Lung (tissue), 12 donors: ENCODE results near the gene TNFRSF17. TPM values are rescaled to one million over a fixed set of nuclear protein-coding genes. Genes with fewer than 3 reads are reported as not detected.

Experiments used
- ATAC-seq: fragments of 200-7000 bp; cut with Tn5 transposase; one replicate; pipeline ENCODE4 v1.9.1; 2020; ENCODE audit warnings: moderate number of reproducible peaks; ENCODE audit not compliant: insufficient read depth, low FRiP score
- DNase-seq, 3 donors: peaks; one replicate each; pipeline ENCODE4 v3.0.0-alpha.2; 2013 to 2017
- H3K27ac ChIP-seq, 2 donors: one replicate each; pipeline ENCODE4 v1.5.1; 2013; ENCODE audit warnings: mild to moderate bottlenecking in 2 of 2, moderate library complexity in 2 of 2, control low read depth in 1 of 2, inconsistent platforms in 1 of 2, low read depth in 1 of 2, low read length in 1 of 2
- H3K27me3 ChIP-seq, 3 donors: one replicate each; pipeline ENCODE4 v1.5.1; 2013; ENCODE audit warnings: low read length in 2 of 3; ENCODE audit not compliant: control insufficient read depth in 3 of 3, insufficient read depth in 3 of 3
- H3K36me3 ChIP-seq, 4 donors: one replicate each; pipeline ENCODE4 v1.5.1; 2013; ENCODE audit warnings: low read length in 4 of 4, mild to moderate bottlenecking in 1 of 4, moderate library complexity in 1 of 4; ENCODE audit not compliant: control insufficient read depth in 4 of 4, insufficient read depth in 4 of 4
- H3K4me1 ChIP-seq, 5 donors: one replicate each; pipeline ENCODE4 v1.5.1; 2013; ENCODE audit warnings: low read length in 5 of 5, mild to moderate bottlenecking in 2 of 5, moderate library complexity in 1 of 5; ENCODE audit not compliant: control insufficient read depth in 5 of 5, insufficient read depth in 5 of 5
- H3K4me3 ChIP-seq: one replicate; pipeline ENCODE4 v1.5.1; 2013; ENCODE audit warnings: mild to moderate bottlenecking, control low read depth, moderate library complexity
- H3K9ac ChIP-seq, 2 donors: one replicate each; pipeline ENCODE4 v1.5.1; 2013; ENCODE audit warnings: low read length in 2 of 2, control low read depth in 1 of 2; ENCODE audit not compliant: insufficient read depth in 1 of 2
- H3K9me3 ChIP-seq, 4 donors: one replicate each; pipeline ENCODE4 v1.5.1; 2013; ENCODE audit warnings: low read length in 3 of 4, mild to moderate bottlenecking in 1 of 4, moderate library complexity in 1 of 4; ENCODE audit not compliant: control insufficient read depth in 4 of 4, insufficient read depth in 3 of 4
- WGBS, 2 donors: extraction: QIAGEN DNeasy Blood & Tissue Kit; methylation state at CpG; one replicate each; pipeline ENCODE4 v1.1.7; 2013; 5-methylcytosine and 5-hydroxymethylcytosine counted together
- polyA plus RNA-seq, 2 donors: library from polyadenylated mRNA; stranded (reverse); fragments of 200-250 nt; gene quantifications; one replicate each; pipeline ENCODE4 v1.2.1, GENCODE V29; 2013
- total RNA-seq, 2 donors: library from RNA; depleted of rRNA in 1 of 2; stranded (reverse); fragments of >200 nt in 1 of 2; gene quantifications; one replicate each; pipeline ENCODE4 v1.2.1, GENCODE V29; 2014 to 2021
- TF ChIP-seq, protein P1 (sequence below): IDR thresholded peaks from 2 replicates; pipeline ENCODE4 v1.5.1; 2012; ENCODE audit warnings: mild to moderate bottlenecking; ENCODE audit errors: control extremely low read depth, extremely low read depth
- donor health status: control.
- donor health status: control.
- donor health status: Bipolar disorder and iron deficiency.
- donor health status: healthy.
- donor health status: DM: yes; HTN: yes; CAD: no.

TNFRSF17 gene
- total and polyA plus RNA-seq, 4 donors = 0.30 to 3.2 (median 1.4) TPM

DNA sequence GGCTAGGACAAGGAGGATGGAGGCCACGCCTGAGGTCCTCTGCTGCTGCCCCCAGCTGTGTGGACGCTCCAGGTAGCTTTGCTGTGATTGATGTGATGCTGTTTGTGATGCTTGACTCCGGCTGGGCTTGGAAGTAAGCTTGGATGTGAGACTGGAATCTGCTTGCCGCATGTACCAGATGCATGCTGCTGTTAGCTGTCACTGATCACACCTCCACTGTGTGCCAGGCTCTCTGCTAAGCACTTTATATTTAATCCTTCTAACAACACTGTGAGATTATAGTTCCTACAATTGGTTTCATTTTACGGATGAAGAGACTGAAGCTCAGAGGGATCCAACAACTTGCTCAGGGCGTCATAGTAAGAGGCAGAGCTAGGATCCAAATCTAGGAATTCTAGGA lies 35.0 kb downstream of the TNFRSF17 start:
- peaks cover 0 to 7% (median 1%) of the 10 kb centered on the region in 4 donors for H3K36me3 ChIP-seq
- no peak overlapping the region for H3K9ac ChIP-seq
- TF ChIP-seq, protein P1, sequence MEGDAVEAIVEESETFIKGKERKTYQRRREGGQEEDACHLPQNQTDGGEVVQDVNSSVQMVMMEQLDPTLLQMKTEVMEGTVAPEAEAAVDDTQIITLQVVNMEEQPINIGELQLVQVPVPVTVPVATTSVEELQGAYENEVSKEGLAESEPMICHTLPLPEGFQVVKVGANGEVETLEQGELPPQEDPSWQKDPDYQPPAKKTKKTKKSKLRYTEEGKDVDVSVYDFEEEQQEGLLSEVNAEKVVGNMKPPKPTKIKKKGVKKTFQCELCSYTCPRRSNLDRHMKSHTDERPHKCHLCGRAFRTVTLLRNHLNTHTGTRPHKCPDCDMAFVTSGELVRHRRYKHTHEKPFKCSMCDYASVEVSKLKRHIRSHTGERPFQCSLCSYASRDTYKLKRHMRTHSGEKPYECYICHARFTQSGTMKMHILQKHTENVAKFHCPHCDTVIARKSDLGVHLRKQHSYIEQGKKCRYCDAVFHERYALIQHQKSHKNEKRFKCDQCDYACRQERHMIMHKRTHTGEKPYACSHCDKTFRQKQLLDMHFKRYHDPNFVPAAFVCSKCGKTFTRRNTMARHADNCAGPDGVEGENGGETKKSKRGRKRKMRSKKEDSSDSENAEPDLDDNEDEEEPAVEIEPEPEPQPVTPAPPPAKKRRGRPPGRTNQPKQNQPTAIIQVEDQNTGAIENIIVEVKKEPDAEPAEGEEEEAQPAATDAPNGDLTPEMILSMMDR = no peak
- WGBS, 2 donors = 92 to 98% methylated on average over 6 of the region's 6 CpGs
- H3K9me3 ChIP-seq = no peaks in the 10 kb centered on the region
- ATAC-seq (no peak), DNase-seq (no peak)
- peaks cover 0 to 5% (median 0%) of the 10 kb centered on the region in 5 donors for H3K4me1 ChIP-seq
- H3K27me3 ChIP-seq = no peaks in the 10 kb centered on the region
- H3K27ac ChIP-seq = no peak overlapping the region
- H3K4me3 ChIP-seq = no peak overlapping the region

- no peak overlapping the region for H3K4me3 ChIP-seq
- TF ChIP-seq, protein P1 = no peak
- H3K36me3 ChIP-seq = peaks cover 0 to 14% (median 1%) of the 10 kb centered on the region in 4 donors
- no peaks in the 10 kb centered on the region for H3K9me3 ChIP-seq
- DNase-seq (peak; percentile 20 to 72 (median 48)), ATAC-seq (no peak)
- H3K27me3 ChIP-seq = no peaks in the 10 kb centered on the region
- H3K4me1 ChIP-seq = peaks cover 0 to 5% (median 0%) of the 10 kb centered on the region in 5 donors
- 64 to 66% methylated on average over 11 of the region's 11 CpGs for WGBS, 2 donors
- H3K9ac ChIP-seq = no peak overlapping the region
- H3K27ac ChIP-seq = no peak overlapping the region
Measured at GRCh38 chr16:12002447-12003006, 37.5 kb downstream of the TNFRSF17 start.

DNA sequence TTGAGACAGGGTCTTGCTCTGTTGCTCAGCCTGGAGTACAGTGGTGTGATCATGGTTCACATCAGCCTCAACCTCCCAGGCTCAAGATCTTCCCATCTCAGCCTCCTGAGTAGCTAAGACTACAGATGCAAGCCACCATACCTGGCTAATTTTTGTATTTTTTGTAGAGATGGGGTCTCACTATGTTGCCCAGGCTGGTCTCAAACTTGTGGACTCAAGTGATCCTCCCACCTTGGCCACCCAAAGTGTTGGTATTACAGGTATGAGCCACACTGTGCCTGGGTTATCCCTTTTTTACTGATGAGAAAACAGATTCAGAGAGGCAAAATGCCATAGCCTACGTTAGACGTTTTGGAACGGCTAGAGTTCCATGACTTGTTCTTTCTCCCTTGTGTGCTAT lies 41.6 kb downstream of the TNFRSF17 start:
- no peak overlapping the region for H3K4me3 ChIP-seq
- H3K36me3 ChIP-seq = peaks cover 0 to 10% (median 1%) of the 10 kb centered on the region in 4 donors
- DNase-seq (no peak), ATAC-seq (no peak)
- H3K4me1 ChIP-seq = peaks cover 0 to 5% (median 0%) of the 10 kb centered on the region in 5 donors
- no peaks in the 10 kb centered on the region for H3K9me3 ChIP-seq
- 98 to 99% methylated on average over 3 of the region's 3 CpGs for WGBS, 2 donors
- no peak overlapping the region for H3K9ac ChIP-seq
- no peak overlapping the region for H3K27ac ChIP-seq
- TF ChIP-seq, protein P1 = no peak
- H3K27me3 ChIP-seq = no peaks in the 10 kb centered on the region

DNA sequence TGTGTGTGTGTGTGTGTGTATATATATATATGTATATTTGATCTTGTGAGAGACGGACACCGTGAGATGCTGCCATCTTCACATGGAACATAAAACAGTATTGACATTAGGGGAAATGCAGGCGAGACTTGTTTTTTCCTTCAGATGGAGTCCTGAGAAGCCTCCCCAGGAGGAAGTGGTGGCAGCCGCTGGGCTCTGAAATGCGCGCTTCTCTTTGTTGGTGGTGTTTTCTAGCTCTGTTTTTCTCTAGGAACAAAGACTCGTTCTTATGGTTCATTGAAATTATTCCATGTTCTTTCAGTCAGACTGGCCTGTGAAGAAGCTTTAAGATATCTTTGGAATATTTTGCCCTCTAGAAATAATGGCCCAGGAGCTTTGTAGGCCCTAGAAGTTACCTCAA lies 44.5 kb downstream of the TNFRSF17 start:
- no peak overlapping the region for H3K4me3 ChIP-seq
- no peak overlapping the region for H3K27ac ChIP-seq
- H3K9ac ChIP-seq = no peak overlapping the region
- no peaks in the 10 kb centered on the region for H3K9me3 ChIP-seq
- DNase-seq = no peak
- WGBS, 2 donors = 33 to 68% methylated on average over 7 of the region's 7 CpGs
- H3K4me1 ChIP-seq = no peaks in the 10 kb centered on the region
- peaks cover 0 to 10% (median 0%) of the 10 kb centered on the region in 4 donors for H3K36me3 ChIP-seq
- no peak for ATAC-seq
- H3K27me3 ChIP-seq = no peaks in the 10 kb centered on the region
- TF ChIP-seq, protein P1 = no peak
